Activated gamma-delta T cell treated with Interleukin-2 at 50 U/mL for 16 hours (primary cell): ENCODE measurements around the gene CYP11A1.

Experiments
- DNase-seq: peaks from one replicate; pipeline ENCODE4 v3.0.0-alpha.2; 2020

CYP11A1 gene

GRCh38 chr15:74343127-74343796, 24.2 kb downstream of the CYP11A1 start:
- no peak for DNase-seq

DNA sequence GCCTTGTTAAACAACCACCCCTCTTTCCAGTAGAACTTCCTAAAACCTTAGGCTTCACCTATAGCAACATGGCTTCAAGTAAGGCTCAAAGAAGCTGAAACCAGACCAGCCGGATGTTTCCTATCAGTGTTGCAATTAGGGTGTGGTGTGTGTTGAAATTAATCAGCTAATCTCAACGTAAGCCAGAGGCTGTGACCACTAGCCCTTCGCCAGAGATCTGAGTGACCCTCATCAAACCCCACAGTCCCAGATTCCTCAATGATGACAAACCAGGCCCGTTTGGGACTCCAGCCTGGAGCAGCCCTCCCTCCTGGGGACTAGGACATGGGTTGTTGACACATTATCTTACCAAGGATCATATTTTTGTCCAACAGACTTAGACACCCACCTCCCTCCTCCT, 27.3 kb downstream of the CYP11A1 start:
- no peak for DNase-seq

DNA sequence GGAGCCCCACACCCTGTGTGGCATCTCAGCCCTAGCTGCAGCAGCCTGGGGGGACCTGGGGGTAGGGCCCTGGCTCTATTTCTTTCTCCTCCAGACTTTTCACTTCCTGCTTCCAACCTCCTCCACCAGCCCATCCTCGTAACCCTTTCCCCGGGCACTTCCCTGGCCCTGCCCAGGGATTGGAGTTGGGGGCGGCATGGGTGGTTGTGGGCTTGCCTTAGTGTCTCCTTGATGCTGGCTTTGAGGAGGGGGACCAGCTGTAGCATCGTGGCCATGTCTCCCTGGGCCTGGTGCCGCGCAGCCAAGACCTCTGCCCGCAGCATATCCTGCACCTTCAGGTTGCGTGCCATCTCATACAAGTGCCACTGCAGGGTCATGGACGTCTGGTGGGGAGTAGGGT, 28.1 kb downstream of the CYP11A1 start:
- no peak for DNase-seq

- DNase-seq = no peak
Measured at GRCh38 chr15:74338676-74339075, 28.8 kb downstream of the CYP11A1 start.

DNA sequence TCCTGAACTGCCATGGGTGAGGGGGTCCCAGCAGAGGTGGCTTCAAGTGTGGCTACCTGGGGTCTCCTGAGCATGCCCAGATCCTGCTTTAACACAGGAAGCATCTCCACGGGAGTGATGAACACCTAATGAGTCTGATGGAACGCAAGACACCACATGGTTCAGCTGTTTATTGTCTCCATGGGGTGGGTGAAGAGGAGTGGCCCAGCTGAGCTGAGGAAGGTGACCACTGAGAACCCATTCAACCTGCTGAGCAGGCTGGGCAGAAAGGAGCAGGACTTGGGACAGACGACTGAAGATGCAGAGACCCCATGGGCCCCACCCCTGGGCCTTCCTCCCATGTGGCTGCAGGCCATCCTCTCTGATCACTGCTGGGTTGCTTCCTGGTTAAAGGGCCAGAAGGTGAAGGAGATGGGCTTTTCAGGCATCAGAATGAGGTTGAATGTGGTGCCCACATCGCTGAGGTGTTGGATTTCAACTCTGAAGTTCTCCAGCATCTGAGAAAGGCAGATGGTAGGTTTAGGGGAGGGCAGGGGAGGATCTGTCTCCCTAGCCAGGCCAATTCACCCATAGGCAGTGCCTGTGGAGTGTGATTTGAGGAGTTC, 29.7 kb downstream of the CYP11A1 start:
- DNase-seq = no peak

- no peak for DNase-seq
Measured at GRCh38 chr15:74337146-74337545, 30.3 kb downstream of the CYP11A1 start.

DNA sequence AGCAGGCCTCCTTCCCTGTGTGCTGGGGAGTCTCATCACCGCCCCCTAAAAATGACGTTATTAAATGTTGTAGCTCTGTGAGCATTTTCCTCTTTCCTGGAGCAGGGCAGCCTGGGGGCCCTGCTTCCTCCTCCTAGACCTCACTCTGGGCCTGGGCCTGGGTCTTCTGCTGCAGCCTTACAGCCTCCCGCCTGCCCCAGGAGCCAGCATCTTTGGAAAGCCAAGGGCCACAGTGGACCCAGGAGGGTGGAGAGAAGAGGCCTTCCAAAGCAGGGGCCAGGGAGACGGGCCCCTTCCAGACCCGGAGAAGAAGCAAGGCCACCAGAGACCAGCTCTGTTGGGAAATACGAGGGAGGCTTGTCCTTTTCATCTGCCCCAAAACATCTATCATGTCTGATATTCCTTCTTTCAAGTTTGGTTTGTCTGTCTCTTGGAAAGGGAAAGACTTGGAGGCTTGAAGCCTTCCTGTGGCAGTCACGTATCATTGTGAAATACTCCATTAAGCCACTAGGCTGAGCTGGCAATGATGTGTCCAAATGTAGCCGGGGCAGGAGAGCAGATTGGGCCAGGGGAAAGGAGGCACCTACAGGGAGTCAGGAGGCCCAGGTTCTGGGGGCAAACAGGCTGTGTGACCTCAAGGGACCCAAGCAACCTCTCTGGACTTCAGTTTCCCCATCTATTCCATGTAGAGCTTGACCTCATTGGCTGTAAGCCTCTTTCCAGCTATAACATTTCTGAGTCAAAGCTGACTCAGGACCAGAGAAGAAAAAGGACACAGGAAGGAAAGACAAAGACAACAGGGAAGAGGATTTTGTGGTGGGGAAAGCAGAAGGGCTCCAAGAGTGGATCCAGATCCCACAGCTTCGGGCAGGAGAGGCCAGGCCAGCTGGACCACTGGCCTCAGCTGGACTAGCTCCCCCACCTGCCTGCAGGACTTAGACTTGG, 31.1 kb downstream of the CYP11A1 start:
- no peak for DNase-seq

- no peak for DNase-seq
Measured at GRCh38 chr15:74335396-74335795, 32.0 kb downstream of the CYP11A1 start.

DNA sequence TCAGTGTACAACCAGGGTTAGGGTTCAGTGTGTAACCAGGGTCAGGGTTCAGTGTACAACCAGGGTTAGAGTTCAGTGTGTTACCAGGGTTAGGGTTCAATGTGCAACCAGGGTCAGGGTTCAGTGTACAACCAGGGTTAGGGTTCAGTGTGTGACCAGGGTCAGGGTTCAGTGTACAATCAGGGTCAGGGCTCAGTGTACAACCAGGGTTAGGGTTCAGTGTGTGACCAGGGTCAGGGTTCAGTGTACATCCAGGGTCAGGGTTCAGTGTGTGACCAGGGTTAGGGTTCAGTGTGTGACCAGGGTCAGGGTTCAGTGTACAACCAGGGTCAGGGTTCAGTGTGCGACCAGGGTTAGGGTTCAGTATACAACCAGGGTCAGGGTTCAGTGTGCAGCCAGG, 33.3 kb downstream of the CYP11A1 start:
- DNase-seq = no peak

- DNase-seq = no peak
Measured at GRCh38 chr15:74333662-74334061, 33.8 kb downstream of the CYP11A1 start.

GRCh38 chr15:74333093-74333492, 34.4 kb downstream of the CYP11A1 start:
- no peak for DNase-seq

GRCh38 chr15:74332611-74333010, 34.8 kb downstream of the CYP11A1 start:
- DNase-seq = no peak

DNA sequence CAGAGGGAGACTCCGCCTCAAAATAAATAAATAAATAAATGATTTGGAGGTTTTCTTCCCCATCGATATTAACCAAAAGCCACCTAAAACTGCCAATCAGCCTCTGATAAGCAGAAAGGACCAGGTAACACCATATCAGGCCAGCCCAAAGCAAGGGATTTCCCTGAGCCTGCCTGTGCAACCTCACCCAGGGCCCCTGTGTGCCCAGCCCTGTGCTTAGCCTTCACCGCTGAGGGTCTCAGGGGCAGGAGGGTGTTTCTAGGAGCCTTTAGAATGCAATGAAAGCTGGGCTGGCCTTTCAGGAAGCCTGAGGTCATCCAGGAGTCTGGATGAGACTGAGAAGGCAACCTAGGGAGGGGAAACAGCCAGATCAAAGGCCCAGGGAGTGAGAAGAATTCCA, 35.4 kb downstream of the CYP11A1 start:
- DNase-seq = no peak

GRCh38 chr15:74330861-74331408, 36.5 kb downstream of the CYP11A1 start:
- no peak for DNase-seq

- no peak for DNase-seq
Measured at GRCh38 chr15:74328331-74329056, 39.0 kb downstream of the CYP11A1 start.

DNA sequence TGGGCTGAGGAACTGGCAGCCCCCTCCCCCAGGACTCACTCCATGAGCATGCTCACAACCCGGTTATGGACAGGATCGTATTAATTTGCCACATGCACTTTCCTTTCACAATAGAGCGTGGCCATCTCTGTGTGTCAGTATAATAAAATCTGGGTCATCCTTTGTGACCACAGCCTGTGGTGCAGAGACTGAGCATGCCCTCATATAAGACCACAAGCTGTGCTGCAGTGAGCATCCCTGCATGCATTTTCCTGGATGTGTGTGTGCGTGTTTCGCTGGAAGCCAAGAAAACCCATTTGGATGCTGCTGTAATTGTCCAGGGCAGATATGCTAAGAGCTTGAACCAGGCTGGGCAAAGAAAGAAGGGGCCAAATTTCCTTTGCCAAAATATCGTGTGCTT, 39.7 kb downstream of the CYP11A1 start:
- no peak for DNase-seq

DNA sequence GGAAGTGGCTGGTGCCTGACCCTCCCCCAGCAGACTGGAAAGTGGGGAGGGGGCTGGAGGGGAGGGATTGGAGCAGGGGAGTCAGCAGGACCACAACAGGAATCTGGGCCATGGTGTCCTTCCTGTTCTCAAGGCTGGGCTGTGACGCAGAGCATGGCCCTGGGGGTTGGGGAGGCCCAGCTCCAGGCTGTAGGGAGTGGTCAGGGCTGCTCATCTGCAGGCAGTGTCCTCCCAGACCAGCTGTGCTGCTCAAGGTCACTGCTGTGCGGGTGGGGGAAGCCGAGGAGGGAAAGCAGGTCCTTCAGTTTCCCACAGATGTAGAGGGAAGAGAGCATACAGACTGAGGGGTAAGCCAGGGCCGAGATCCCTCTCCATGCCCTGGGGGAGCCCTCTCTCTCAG, 40.7 kb downstream of the CYP11A1 start:
- DNase-seq = no peak

DNA sequence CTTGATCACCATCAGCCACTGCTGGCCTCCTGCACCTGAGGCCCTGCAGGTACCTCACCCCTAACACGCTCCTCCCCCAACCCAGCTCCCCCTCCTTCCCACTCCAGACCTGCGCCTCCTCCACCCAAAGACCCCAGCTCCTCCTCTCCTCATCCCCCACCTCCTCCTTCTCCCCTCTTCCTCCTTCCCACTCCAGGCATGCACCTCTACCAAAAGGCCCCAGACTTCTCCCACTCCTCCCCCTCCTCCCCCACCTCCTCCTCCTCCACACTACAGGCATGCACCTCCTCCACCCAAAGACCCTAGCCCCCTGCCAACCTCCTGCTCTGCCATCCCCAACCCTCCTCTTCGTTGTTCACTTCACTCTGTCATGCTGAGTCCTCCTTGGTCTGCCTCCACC, 42.7 kb downstream of the CYP11A1 start:
- no peak for DNase-seq

GRCh38 chr15:74322558-74323180, 44.8 kb downstream of the CYP11A1 start:
- peak; percentile 53 for DNase-seq

GRCh38 chr15:74320352-74321247, 46.8 kb downstream of the CYP11A1 start:
- DNase-seq = peak; percentile 44
